Testis (tissue), 3 donors: ENCODE measurements around the gene GPR152. TPM values are rescaled to one million over a fixed set of nuclear protein-coding genes. Genes with fewer than 3 reads are reported as not detected.
"Not testable (repeated sequence)": the region's sequence is repeated elsewhere in the genome, so short reads cannot be mapped to it uniquely, and the experiment has no call there.

ENCODE experiments used
- DNase-seq: peaks from one replicate; pipeline ENCODE4 v3.0.0-alpha.2; 2019
- H3K27ac ChIP-seq, 2 donors: fragments of 200-600 bp; sonication (generic); one replicate each; pipeline ENCODE4 v1.5.1; 2019
- H3K27me3 ChIP-seq: fragments of 200-600 bp; sonication (generic); one replicate; pipeline ENCODE4 v1.5.1; 2019
- H3K36me3 ChIP-seq: fragments of 200-600 bp; sonication (generic); one replicate; pipeline ENCODE4 v1.5.1; 2017; ENCODE audit warnings: low read depth; ENCODE audit errors: missing control alignments
- H3K4me1 ChIP-seq: fragments of 200-600 bp; sonication (generic); one replicate; pipeline ENCODE4 v1.5.1; 2019
- H3K4me3 ChIP-seq, 2 donors: fragments of 200-600 bp; sonication (generic); one replicate each; pipeline ENCODE4 v1.5.1; 2017 to 2019
- H3K9me3 ChIP-seq: fragments of 200-600 bp; sonication (generic); one replicate; pipeline ENCODE4 v1.5.1; 2017
- POLR2A ChIP-seq: fragments of 450-650 bp; IDR thresholded peaks from one replicate; pipeline ENCODE4 v1.6.1; 2017; ENCODE audit warnings: antibody characterized with exemption, mild to moderate bottlenecking, moderate library complexity
- WGBS, 2 donors: methylation state at CpG; one replicate each; pipeline ENCODE4 v1.1.5; 2018; 5-methylcytosine and 5-hydroxymethylcytosine counted together
- intact Hi-C: fragments of 100-400 bp; cut with DNase I; formaldehyde crosslinking; loops from one replicate; pipeline ENCODE4 v1.15.1; 2023; ENCODE audit warnings: low total_unique reads
- microRNA-seq, 2 donors: library from miRNA; unstranded; fragments of <30 nt; microRNA quantifications; one replicate each; pipeline ENCODE4, GENCODE V29; 2016; ENCODE audit warnings: borderline number of aligned reads in 2 of 2, borderline replicate concordance in 1 of 2
- polyA plus RNA-seq: library from polyadenylated mRNA; stranded (reverse); fragments of 350-450 nt; fragmentation: Illumina TruSeq; extraction: RNeasy Lipid Tissue Mini Kit (QIAGEN cat#74804); gene quantifications from one replicate; pipeline ENCODE4 v1.2.3, GENCODE V29; 2014; ENCODE audit warnings: low read depth, low replicate concordance; ENCODE audit not compliant: insufficient read depth
- small RNA-seq, 2 donors: library from RNA; depleted of rRNA; stranded (forward); fragments of <200 nt; gene quantifications; one replicate each; pipeline ENCODE3, GENCODE V24; 2016
- total RNA-seq, 2 donors: library from RNA; depleted of rRNA; stranded (reverse); fragments of >200 nt; gene quantifications; one replicate each; pipeline ENCODE4 v1.2.3, GENCODE V29; 2016
- TF ChIP-seq, protein P1 (sequence below), 3 experiments: fragments of 450-650 bp in 2 of 3; fragments of 200-600 bp in 1 of 3; sonication (generic) in 1 of 3; IDR thresholded peaks; one replicate each; pipeline ENCODE4 v1.5.1; 2016 to 2019; ENCODE audit warnings: antibody characterized with exemption in 3 of 3, mild to moderate bottlenecking in 2 of 3, moderate library complexity in 1 of 3

GPR152 gene
- total and polyA plus RNA-seq, 3 donors from 2014 or later: not detected

DNA sequence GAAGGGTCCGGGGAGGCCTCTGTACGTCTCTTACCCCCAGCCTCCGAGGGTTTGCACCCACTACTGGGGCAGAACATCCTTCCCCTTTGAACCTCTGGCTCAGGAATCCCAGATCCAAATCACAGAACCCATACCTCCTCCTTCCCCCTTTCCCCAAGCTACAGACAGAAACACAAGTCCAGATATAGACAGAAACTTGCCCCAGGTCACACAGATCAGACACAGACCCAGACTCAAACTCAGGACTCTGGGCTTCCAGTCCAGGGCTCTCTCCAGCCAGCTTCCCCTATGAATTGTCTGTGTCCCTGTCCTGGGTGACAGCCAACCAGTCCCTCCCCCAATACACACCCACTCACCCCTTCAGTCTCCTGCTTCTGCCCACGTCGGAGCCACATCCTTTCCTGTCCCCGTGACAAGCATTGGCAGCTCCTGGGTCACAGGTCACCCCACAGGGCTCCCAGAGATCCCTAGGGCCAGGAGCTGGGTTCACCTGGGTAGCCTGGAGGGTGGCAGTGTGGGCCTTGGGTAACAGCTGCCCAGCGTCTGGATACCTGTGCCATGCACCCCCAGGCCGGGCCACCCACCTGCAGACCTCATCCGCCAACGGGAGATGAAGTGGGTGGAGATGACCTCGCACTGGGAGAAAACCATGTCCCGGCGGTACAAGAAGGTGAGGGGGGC lies 47.9 kb downstream of the GPR152 start:
- WGBS, 2 donors: 55 to 81% methylated on average over 8 to 13 of the region's 13 CpGs
- intact Hi-C loops: loop anchor here (10.0 kb wide), 1 partner anchor 80 kb away; the partner anchor contains the start of gene AIP
- DNase-seq: no peak
- Histone ChIP-seq H3K4me3 (no peak overlapping the region), H3K4me1 (peaks cover 16% of the 10 kb centered on the region), H3K9me3 (no peaks in the 10 kb centered on the region), H3K27ac (no peak overlapping the region), H3K27me3 (no peaks in the 10 kb centered on the region), H3K36me3 (no peaks in the 10 kb centered on the region)
- no peak for TF ChIP-seq POLR2A
- TF ChIP-seq, protein P1, sequence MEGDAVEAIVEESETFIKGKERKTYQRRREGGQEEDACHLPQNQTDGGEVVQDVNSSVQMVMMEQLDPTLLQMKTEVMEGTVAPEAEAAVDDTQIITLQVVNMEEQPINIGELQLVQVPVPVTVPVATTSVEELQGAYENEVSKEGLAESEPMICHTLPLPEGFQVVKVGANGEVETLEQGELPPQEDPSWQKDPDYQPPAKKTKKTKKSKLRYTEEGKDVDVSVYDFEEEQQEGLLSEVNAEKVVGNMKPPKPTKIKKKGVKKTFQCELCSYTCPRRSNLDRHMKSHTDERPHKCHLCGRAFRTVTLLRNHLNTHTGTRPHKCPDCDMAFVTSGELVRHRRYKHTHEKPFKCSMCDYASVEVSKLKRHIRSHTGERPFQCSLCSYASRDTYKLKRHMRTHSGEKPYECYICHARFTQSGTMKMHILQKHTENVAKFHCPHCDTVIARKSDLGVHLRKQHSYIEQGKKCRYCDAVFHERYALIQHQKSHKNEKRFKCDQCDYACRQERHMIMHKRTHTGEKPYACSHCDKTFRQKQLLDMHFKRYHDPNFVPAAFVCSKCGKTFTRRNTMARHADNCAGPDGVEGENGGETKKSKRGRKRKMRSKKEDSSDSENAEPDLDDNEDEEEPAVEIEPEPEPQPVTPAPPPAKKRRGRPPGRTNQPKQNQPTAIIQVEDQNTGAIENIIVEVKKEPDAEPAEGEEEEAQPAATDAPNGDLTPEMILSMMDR (IDR thresholded peaks at IDR 0.05): no peak

GRCh38 chr11:67403085-67403484 lies 49.4 kb downstream of the GPR152 start:
- H3K27ac ChIP-seq, H3K9me3 ChIP-seq, H3K27me3 ChIP-seq, H3K4me3 ChIP-seq, DNase-seq, H3K36me3 ChIP-seq: not testable (repeated sequence)
- intact Hi-C loops: loop anchor here (10.0 kb wide), 1 partner anchor 82 kb away; the partner anchor contains the start of gene AIP
- 94% methylated on average over 8 to 9 of the region's 9 CpGs for WGBS, 2 donors
- H3K4me1 ChIP-seq: peaks cover 16% of the 10 kb centered on the region

GRCh38 chr11:67402192-67402839 lies 50.2 kb downstream of the GPR152 start:
- peaks cover 16% of the 10 kb centered on the region for H3K4me1 ChIP-seq
- peak overlapping the region; percentile 66 to 92 for H3K27ac ChIP-seq
- intact Hi-C loops: loop anchor here (10.0 kb wide), 1 partner anchor 82 kb away; the partner anchor contains the start of gene AIP
- H3K9me3 ChIP-seq, H3K36me3 ChIP-seq, H3K27me3 ChIP-seq, DNase-seq: not testable (repeated sequence)
- H3K4me3 ChIP-seq: peak overlapping the region; percentile 11 to 88
- WGBS, 2 donors: 30 to 52% methylated on average over 17 to 19 of the region's 19 CpGs

DNA sequence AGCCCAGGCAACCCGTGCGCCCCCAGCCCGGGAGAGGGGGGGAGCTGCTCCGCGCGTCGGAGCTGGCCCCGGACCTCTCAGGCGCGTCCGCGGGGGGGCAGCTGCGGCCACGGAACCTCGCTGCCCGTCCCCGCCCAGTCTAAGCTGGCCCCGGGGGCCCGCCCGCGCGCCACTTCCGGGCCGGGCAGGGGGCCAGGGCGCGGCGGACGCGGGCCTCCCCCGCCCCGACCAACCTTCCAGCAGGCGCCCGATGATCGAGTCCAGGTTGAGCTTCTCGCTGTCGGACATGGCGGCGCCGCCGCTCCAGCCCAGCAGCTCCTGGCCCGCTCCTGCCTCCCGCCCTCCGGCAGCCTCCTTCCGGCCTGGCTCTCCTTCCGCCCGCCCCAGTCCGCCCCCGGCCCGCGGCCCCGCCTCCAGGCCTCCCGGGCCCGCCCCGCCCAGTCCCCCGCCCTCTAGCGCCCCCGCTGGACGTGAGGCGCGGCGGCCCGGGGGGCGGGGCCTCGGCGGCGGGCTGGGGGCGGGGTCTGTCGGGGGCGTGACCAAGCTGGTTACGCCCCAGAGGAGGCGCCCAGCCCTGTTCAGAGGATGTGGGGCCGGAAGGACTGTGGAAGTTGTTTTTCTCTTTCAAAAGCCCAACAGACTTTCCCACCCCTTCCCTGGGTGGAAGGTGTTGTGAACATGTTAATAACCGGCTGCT lies 50.9 kb downstream of the GPR152 start, which contains the start of gene PPP1CA:
Gene PPP1CA (minus strand): TSS at position 364 of the 697 bp plus-strand sequence. CDS start 76 bp downstream, at position 288.
- intact Hi-C loops: loop anchor here (10.0 kb wide), 1 partner anchor 83 kb away; the partner anchor contains the start of gene AIP
- H3K9me3 ChIP-seq: no peaks in the 10 kb centered on the region
- peaks cover 16% of the 10 kb centered on the region for H3K4me1 ChIP-seq
- TF ChIP-seq, protein P1 (IDR thresholded peaks at IDR 0.05): peak in 2 of 3 experiments; percentile 2 to 68
- TF ChIP-seq POLR2A: no peak
- H3K27me3 ChIP-seq: no peaks in the 10 kb centered on the region
- no peaks in the 10 kb centered on the region for H3K36me3 ChIP-seq
- 0 to 1% methylated on average over 4 to 39 of the region's 73 CpGs for WGBS, 2 donors
- H3K4me3 ChIP-seq: peak within 1 kb of the TSS; percentile 88 to 93
- peak within 1 kb of the TSS; percentile 85 to 92 for H3K27ac ChIP-seq
- peak; percentile 92 for DNase-seq

Small RNA genes lying within 50 kb of the gene (microRNA-seq; reads per million reads assigned to microRNA genes)
- 0.69 to 0.70 reads per million in 2 donors for gene MIR6752

Small RNA genes lying within 50 kb of the gene (small RNA-seq; reads per million reads assigned to genes)
- 0 reads per million in 2 donors for gene MIR6752

Other genes starting within 250 kb of the GPR152 start
- 10 to 100 TPM; 64.3 to 87.6 TPM for gene GRK2, start 186.3 kb downstream of the GPR152 start, total RNA-seq
- gene GRK2, start 186.3 kb downstream of the GPR152 start, polyA plus RNA-seq: 45.6 TPM
- gene ANKRD13D, start 163.4 kb downstream of the GPR152 start, total RNA-seq: 10 to 100 TPM; 66.2 to 73.3 TPM
- 32.8 TPM for gene ANKRD13D, start 163.4 kb downstream of the GPR152 start, polyA plus RNA-seq
- 1 to 10 TPM; 6.9 to 9.8 TPM for gene SSH3, start 149.2 kb downstream of the GPR152 start, total RNA-seq
- gene SSH3, start 149.2 kb downstream of the GPR152 start, polyA plus RNA-seq: 8.6 TPM
- gene POLD4, start 99.2 kb downstream of the GPR152 start, total RNA-seq: 10 to 100 TPM; 53.8 to 59.1 TPM
- 54.6 TPM for gene POLD4, start 99.2 kb downstream of the GPR152 start, polyA plus RNA-seq
- 1 to 10 TPM; 3.7 to 6.8 TPM for gene CLCF1, start 79.1 kb downstream of the GPR152 start, total RNA-seq
- gene CLCF1, start 79.1 kb downstream of the GPR152 start, polyA plus RNA-seq: 2.7 TPM
- 10 to 100 TPM; 35.8 to 46.2 TPM for gene RAD9A, start 60.7 kb downstream of the GPR152 start, total RNA-seq
- 25.7 TPM for gene RAD9A, start 60.7 kb downstream of the GPR152 start, polyA plus RNA-seq
- gene PPP1CA, start 50.9 kb downstream of the GPR152 start, total RNA-seq: 100 to 1,000 TPM; 100 to 129 TPM
- 79.7 TPM for gene PPP1CA, start 50.9 kb downstream of the GPR152 start, polyA plus RNA-seq
- 1 to 10 TPM; 1.8 to 3.8 TPM for gene TBC1D10C, start 48.6 kb downstream of the GPR152 start, total RNA-seq
- gene TBC1D10C, start 48.6 kb downstream of the GPR152 start, polyA plus RNA-seq: 3.3 TPM
- 1 to 10 TPM in 1 of 2 donors, under 1 TPM in 1; 0.74 to 1.3 TPM for gene CARNS1, start 37.1 kb downstream of the GPR152 start, total RNA-seq
- 1.6 TPM for gene CARNS1, start 37.1 kb downstream of the GPR152 start, polyA plus RNA-seq
- gene RPS6KB2, start 24.2 kb downstream of the GPR152 start, total RNA-seq: 10 to 100 TPM; 46.5 to 47.4 TPM
- 30.1 TPM for gene RPS6KB2, start 24.2 kb downstream of the GPR152 start, polyA plus RNA-seq
- gene PTPRCAP, start 15.0 kb downstream of the GPR152 start, total RNA-seq: 1 to 10 TPM; 3.1 to 5.2 TPM
- gene PTPRCAP, start 15.0 kb downstream of the GPR152 start, polyA plus RNA-seq: 5.6 TPM
- gene CORO1B, start 9.3 kb downstream of the GPR152 start, total RNA-seq: 10 to 100 TPM; 34.6 to 48.6 TPM
- gene CORO1B, start 9.3 kb downstream of the GPR152 start, polyA plus RNA-seq: 34.3 TPM
- 1 to 10 TPM in 1 of 2 donors, under 1 TPM in 1; 0.87 to 1.2 TPM for gene CABP4, start 2.6 kb upstream of the GPR152 start, total RNA-seq
- gene CABP4, start 2.6 kb upstream of the GPR152 start, polyA plus RNA-seq: 0.98 TPM
- 100 to 1,000 TPM; 126 to 149 TPM for gene TMEM134, start 16.5 kb upstream of the GPR152 start, total RNA-seq
- 97.5 TPM for gene TMEM134, start 16.5 kb upstream of the GPR152 start, polyA plus RNA-seq
- 10 to 100 TPM; 34.6 to 61.7 TPM for gene AIP, start 30.3 kb upstream of the GPR152 start, total RNA-seq
- 60.7 TPM for gene AIP, start 30.3 kb upstream of the GPR152 start, polyA plus RNA-seq
- 10 to 100 TPM; 15.5 to 23.5 TPM for gene PITPNM1, start 52.6 kb upstream of the GPR152 start, total RNA-seq
- 19.6 TPM for gene PITPNM1, start 52.6 kb upstream of the GPR152 start, polyA plus RNA-seq
- gene CDK2AP2, start 55.4 kb upstream of the GPR152 start, total RNA-seq: 10 to 100 TPM; 26.4 to 38.0 TPM
- 20.9 TPM for gene CDK2AP2, start 55.4 kb upstream of the GPR152 start, polyA plus RNA-seq
- not detected for gene CABP2, start 70.7 kb upstream of the GPR152 start, total RNA-seq
- gene CABP2, start 70.7 kb upstream of the GPR152 start, polyA plus RNA-seq: not detected
- 100 to 1,000 TPM; 117 to 201 TPM for gene GSTP1, start 131.1 kb upstream of the GPR152 start, total RNA-seq
- gene GSTP1, start 131.1 kb upstream of the GPR152 start, polyA plus RNA-seq: 211 TPM
- gene NDUFV1, start 154.2 kb upstream of the GPR152 start, total RNA-seq: 100 to 1,000 TPM; 312 to 369 TPM
- 187 TPM for gene NDUFV1, start 154.2 kb upstream of the GPR152 start, polyA plus RNA-seq
- gene NUDT8, start 177.2 kb upstream of the GPR152 start, total RNA-seq: 1 to 10 TPM; 6.2 to 7.0 TPM
- gene NUDT8, start 177.2 kb upstream of the GPR152 start, polyA plus RNA-seq: 4.0 TPM
- under 1 TPM in 1 of 2 donors, not detected in 1; 0.50 TPM for gene TBX10, start 187.0 kb upstream of the GPR152 start, total RNA-seq
- gene TBX10, start 187.0 kb upstream of the GPR152 start, polyA plus RNA-seq: not detected
- gene ACY3, start 198.0 kb upstream of the GPR152 start, total RNA-seq: under 1 TPM in 1 of 2 donors, not detected in 1; 0.50 TPM
- gene ACY3, start 198.0 kb upstream of the GPR152 start, polyA plus RNA-seq: 0.66 TPM
- under 1 TPM in 1 of 2 donors, not detected in 1; 0.19 TPM for gene ALDH3B2, start 221.9 kb upstream of the GPR152 start, total RNA-seq
- gene ALDH3B2, start 221.9 kb upstream of the GPR152 start, polyA plus RNA-seq: not detected